ENCODE data around the gene SYNM.

The SYNM gene

DNA sequence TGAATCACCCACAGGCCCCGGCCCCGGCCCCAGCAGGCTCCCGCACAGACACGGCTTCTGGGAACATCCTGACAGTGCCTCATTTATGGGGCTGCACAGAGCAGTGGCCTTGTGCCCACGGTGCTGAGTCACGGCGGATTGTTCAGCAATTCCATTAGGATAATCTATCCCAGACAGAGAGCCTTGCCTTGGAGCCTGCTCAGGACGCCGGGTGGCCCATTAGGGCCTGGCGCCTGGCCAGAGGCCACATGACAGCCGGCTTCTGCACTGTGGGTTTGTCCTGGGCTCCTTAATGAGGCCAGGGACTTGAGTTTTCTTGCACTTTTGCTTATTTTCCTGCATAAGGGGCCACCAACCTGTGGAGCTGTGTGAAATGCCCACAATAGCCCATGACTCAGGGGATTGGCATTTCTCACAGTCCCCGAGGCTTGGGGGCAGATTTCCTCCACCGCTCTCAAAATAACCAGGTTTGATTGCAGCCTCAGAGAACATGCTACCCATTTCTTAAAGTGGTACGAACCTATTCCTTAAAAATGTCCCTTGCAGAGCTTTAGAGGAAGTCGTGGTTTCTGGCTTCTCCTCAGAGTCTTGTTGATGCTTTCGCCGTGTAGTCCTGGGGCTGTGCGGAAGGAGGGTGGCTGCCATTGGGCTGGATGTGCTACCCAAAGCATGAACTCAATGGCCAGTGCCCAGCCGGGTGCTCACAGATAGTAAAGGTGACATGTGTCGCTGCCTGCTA is 19.0 kb downstream of the SYNM start:
- DNase-seq: peak; percentile 41

DNA sequence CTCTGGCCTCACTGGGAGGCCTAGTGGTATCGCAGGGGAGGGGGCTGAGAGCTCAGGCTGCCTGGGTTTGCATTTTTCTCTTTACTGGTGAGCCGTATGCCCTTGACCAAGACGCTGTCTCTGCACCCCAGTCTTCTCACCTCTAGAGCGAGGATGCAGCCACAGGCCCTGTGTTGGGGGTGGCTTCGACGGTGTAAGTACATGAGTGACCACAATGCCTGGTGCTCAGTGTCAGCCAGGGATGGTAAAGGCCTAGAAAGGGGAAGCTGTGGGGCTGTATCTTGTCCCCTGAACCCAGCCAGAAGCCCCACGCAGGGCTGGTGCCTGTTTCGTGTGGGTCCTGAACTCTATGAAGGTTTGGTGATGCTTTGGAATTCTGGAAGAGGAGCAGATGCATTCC is 19.8 kb downstream of the SYNM start:
- no peak for DNase-seq

DNA sequence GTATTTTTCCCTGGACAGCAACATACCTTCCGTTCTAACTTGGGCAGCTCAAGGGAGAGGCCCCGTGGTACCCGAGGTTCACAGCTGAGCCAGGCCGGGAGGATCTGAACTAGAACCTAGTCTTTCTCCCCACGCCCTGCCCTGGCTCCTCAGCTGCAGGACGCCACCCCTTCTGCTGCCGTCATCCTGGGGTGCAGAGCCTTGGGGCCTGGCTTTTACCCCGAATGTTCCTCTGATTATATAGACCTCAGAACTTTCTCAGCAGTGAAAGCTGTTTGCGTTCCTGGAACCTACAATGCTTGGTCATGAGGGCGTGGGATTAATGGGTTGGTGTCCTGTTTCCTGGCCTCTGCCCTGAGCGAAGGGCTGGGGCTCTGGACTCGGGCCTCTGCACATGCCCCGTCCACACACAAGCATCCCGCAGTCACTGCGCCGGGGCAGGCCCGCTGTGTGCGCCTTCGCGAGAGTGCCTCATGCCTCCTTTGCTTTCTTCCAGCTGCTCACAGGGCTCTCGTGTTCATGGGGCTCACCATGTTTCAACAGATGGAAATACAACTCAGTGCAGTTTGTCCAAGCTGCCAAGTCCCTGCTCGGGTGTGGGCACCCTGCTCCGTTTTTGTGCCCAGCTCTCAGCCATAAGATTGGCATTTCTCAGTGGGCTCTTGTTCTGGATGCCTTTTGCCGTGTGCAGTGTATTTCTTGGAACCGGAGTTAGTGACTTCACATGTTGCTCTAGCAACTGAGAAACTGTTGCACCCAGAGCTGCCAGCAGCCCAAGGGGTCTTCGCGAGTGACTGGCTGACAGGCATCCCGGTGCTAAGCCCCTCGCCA is 20.4 kb downstream of the SYNM start:
- DNase-seq: no peak

DNA sequence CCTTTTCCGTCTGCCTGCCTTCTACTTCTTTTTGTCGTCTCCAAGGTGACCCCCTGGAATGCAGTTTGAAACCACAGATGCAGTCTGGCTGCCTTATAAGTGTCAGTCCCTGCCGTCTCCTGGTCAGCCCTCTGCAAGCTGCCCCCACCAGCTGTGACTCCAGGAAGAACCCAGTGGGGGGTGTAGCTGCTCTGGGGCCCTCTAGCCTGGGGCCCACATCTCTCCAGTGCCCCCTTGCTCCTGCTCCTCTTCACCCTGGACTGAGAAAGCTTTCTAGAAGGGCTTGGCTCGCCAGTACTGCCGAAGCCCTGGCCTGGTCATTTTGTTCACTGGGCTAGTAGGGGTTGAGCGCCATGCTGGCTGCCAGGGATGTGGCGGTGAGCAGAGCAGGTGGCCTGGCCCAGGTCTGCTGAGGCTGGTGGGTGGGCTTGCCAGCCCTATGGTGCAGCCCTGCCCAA is 21.3 kb downstream of the SYNM start:
- no peak for DNase-seq

DNA sequence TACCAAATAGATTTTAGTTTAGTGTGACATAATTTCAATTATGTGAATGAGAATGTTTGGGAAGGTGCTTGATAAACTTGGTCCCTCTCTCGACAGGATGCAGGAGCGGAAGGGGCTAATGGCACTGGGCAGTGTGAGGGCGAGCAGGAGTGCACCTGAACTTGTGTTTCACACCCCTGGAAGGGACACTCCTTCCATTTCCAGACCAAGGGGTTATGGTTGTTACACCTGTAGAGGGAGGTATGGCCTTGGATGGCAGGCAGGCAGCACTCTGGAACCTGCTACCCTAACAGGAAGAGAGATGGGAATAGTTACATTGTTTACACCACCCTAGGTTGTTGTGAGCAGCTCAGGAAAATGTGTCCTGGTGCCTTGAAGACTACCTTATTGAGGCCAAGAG is 22.1 kb downstream of the SYNM start:
- no peak for DNase-seq

DNA sequence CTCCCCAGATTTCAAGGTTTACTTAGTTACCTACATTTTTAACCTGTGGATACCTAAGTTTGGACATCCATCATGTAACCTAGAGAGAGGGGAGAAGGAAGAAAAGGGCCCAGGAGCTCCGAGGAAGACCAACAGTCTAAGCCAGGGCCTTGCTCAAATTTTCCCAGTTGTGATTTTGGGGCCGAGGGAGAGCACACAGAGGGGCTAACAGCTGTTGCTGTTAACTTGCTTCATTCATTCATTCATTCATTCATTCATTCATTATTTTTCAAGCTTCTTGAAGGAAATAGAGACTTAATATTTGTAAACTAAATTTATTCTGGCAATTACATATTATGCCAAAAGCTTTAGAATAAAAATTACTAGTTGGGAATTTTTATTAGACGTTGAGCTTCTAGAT is 22.9 kb downstream of the SYNM start:
- DNase-seq: no peak

DNA sequence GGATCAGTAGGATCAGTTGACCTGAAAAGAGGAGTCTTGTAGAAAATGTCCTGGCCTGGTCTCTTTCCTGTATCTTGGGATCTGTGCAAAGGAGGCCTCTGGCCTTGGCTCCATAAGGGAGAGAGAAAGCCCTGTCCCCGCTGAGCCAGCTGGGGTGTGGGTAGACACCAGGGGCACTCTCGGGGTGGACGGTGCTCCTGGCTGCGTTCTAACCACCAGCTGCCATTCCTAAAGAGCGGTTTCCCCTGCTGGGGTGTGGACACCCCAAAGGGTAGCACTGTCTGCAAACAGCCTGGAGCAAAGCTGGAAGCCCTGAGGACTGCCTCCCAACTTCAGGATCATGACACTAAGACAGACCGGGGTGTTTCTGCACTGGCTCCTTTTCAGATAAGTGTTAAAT is 23.5 kb downstream of the SYNM start:
- no peak for DNase-seq

DNA sequence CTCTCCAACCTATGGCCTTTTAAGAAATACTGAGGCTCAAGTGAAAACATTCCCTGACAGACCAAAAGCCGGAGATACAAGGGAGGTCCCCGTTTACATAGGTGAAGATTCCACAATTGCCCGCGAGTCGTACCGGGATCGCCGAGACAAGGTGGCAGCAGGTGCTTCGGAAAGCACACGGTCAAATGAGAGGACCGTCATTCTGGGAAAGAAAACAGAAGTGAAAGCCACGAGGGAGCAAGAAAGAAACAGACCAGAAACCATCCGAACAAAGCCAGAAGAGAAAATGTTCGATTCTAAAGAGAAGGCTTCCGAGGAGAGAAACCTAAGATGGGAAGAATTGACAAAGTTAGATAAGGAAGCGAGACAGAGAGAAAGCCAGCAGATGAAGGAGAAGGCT is 24.8 kb downstream of the SYNM start:
- no peak for DNase-seq

DNA sequence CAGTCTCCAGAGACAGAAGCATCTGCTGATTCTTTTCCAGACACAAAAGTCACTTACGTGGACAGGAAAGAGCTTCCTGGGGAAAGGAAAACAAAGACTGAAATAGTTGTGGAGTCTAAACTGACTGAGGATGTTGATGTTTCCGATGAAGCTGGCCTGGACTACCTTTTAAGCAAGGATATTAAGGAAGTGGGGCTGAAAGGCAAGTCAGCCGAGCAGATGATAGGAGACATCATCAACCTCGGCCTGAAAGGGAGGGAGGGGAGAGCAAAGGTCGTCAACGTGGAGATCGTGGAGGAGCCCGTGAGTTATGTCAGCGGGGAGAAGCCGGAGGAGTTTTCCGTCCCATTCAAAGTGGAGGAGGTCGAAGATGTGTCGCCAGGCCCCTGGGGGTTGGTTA is 25.4 kb downstream of the SYNM start:
- DNase-seq: no peak

DNA sequence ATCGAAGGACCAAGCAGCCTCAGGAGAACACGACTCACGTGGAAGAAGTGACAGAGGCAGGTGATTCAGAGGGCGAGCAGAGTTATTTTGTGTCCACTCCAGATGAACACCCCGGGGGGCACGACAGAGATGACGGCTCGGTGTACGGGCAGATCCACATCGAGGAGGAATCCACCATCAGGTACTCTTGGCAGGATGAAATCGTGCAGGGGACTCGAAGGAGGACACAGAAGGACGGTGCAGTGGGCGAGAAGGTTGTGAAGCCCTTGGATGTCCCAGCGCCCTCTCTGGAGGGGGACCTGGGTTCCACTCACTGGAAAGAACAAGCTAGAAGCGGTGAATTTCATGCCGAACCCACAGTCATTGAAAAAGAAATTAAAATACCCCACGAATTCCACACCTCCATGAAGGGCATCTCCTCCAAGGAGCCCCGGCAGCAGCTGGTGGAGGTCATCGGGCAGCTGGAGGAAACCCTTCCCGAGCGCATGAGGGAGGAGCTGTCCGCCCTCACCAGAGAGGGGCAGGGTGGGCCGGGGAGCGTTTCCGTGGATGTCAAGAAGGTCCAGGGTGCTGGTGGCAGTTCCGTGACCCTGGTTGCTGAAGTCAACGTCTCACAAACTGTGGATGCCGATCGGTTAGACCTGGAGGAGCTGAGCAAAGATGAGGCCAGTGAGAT is 26.0 kb downstream of the SYNM start:
- DNase-seq: no peak

DNA sequence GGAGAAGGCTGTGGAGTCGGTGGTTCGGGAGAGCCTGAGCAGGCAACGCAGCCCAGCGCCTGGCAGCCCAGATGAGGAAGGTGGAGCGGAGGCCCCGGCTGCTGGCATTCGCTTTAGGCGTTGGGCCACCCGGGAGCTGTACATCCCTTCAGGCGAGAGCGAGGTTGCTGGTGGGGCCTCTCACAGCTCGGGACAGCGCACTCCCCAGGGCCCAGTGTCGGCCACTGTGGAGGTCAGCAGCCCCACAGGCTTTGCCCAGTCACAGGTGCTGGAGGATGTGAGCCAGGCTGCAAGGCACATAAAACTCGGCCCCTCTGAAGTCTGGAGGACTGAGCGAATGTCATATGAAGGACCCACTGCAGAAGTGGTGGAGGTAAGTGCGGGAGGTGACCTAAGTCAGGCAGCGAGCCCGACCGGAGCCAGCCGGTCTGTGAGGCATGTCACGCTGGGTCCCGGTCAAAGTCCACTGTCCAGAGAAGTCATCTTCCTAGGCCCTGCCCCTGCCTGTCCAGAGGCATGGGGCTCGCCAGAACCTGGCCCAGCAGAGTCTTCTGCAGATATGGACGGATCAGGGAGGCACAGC is 26.7 kb downstream of the SYNM start:
- DNase-seq: no peak

DNA sequence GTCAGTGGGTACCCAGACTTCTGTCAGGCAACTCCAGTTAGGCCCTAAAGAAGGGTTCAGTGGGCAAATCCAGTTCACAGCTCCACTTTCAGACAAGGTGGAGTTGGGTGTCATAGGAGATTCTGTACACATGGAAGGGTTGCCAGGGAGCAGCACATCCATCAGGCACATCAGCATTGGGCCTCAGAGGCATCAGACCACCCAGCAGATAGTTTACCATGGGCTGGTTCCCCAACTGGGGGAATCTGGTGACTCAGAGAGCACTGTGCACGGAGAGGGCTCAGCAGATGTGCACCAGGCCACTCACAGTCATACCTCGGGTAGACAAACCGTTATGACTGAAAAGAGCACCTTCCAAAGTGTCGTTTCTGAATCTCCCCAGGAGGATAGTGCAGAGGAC is 27.2 kb downstream of the SYNM start:
- DNase-seq: no peak

DNA sequence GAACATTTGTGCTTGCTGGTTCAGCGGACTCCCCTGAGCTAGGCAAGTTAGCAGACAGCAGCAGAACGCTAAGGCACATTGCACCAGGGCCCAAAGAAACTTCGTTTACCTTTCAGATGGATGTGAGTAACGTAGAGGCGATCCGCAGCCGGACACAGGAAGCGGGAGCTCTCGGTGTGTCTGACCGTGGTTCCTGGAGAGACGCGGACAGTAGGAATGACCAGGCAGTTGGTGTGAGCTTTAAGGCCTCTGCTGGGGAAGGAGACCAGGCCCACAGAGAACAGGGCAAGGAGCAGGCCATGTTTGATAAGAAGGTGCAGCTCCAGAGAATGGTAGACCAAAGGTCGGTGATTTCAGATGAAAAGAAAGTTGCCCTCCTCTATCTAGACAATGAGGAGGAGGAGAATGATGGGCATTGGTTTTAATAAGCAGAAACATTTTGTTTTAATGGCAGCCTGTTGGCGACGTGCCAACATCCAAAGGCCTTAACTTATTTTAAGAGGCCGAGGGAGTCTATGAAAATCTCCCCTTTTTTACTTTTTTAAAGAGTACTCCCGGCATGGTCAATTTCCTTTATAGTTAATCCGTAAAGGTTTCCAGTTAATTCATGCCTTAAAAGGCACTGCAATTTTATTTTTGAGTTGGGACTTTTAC is 27.9 kb downstream of the SYNM start:
- DNase-seq: no peak

DNA sequence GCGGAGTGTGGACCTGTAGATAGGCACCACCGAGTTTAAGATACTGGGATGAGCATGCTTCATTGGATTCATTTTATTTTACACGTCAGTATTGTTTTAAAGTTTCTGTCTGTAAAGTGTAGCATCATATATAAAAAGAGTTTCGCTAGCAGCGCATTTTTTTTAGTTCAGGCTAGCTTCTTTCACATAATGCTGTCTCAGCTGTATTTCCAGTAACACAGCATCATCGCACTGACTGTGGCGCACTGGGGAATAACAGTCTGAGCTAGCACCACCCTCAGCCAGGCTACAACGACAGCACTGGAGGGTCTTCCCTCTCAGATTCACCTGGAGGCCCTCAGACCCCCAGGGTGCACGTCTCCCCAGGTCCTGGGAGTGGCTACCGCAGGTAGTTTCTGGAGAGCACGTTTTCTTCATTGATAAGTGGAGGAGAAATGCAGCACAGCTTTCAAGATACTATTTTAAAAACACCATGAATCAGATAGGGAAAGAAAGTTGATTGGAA is 29.5 kb downstream of the SYNM start:
- no peak for DNase-seq

DNA sequence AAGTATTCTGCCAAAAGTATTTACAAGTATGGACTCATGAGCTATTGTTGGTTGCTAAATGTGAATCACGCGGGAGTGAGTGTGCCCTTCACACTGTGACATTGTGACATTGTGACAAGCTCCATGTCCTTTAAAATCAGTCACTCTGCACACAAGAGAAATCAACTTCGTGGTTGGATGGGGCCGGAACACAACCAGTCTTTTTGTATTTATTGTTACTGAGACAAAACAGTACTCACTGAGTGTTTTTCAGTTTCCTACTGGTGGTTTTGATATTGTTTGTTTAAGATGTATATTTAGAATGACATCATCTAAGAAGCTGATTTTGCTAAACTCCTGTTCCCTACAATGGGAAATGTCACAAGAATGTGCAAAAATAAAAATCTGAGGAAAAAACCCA is 30.3 kb downstream of the SYNM start:
- no peak for DNase-seq

DNA sequence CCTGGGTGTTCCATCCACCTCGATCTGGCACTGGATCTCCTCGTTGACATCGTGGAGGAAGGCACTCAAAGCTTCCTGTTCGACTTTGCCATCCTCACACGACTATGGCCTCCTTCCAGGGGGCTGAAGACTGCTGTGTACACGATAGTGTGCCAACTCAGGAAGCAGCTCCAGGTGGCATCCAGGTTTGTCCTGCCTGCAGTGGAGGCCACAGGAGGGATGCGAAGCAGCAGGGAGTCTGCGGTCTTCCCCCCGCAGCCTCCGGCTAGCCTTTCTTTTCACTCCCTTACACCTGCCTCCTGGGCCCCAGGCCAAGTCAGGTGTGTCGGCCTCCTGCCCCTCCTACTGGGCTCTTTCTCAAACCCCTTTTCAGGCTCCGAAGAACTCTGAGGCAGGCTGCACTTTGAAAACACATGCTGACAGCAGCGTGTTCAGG is 32.2 kb downstream of the SYNM start:
- no peak for DNase-seq

DNA sequence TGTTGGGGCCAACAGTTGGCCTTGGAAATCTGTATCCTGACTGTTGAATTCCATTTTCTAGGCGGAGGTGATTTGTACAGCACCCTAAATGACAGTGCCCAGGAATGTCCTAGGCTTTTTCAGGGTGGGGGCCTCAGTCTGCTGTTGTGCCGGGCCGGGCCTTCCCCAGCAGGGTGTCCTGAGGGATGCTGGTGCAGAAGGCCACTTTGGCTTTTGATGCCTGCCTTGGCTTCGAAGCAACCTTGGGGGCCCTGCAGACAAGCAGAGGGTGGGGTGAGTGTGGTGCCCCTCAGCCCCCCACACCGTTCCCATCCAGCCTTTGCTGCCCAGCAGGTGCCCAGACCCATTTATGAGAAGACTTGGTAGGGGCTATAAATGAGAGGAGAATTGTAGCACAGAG is 33.0 kb downstream of the SYNM start:
- DNase-seq: no peak

DNA sequence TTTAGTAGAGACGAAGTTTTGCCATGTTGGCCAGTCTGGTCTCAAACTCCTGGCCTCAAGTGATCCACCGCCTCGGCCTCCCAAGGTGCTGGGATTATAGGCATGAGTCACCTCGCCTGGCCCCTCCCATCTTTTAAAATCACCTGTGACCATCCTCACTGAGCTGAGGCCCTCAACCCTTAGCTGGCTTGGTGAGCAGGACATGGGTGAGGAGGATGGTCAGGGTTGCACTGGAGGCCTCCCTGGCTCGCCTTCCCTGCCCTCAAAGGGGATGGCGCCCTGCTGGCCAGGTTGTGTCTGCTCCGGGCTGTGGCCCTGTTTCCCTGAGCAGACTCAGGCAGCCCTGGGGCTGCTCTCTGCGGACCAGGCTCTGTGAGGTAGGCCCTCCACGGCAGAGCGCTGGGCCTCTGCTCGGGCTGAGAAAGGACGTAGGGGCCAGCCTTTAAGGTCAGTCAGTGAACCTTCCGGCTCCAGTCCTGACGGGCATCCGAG is 33.7 kb downstream of the SYNM start:
- no peak for DNase-seq

DNA sequence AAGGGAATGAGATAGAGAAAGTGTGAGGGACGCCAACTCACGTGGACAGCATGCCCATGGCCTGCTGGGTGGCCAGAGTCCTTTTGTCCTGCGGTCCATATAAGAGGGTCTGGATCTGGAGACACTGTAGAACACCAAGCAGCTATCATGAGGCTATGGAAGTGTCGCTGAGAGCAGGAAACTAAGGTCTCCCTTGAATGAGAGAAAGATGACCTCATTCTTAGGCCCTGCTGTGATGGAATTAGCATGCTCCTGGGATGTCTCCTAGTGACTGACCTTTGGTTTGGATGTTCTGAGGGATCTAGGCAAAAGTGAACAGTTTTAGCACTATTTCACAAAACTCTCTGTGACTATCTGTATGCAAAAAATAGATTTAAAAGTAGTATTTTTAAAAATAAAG is 34.4 kb downstream of the SYNM start:
- DNase-seq: no peak

DNA sequence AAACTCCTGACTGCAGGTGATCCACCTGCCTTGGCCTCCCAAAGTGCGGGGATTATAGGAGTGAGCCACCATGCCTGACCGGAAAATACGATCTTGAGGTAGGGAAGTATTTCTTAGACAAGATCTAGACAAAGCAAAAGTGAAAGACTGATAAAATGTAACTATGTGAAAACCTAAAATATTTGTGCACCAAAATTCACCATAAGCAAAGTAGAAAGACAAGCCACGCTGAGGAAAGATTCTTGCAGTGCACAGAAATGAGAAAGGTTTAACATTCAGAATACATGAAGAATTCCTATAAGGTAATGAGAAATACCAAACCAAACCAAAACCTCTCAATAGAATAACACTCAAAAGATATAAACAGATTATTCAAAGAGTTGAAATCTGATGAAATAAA is 35.7 kb downstream of the SYNM start:
- DNase-seq: no peak

DNA sequence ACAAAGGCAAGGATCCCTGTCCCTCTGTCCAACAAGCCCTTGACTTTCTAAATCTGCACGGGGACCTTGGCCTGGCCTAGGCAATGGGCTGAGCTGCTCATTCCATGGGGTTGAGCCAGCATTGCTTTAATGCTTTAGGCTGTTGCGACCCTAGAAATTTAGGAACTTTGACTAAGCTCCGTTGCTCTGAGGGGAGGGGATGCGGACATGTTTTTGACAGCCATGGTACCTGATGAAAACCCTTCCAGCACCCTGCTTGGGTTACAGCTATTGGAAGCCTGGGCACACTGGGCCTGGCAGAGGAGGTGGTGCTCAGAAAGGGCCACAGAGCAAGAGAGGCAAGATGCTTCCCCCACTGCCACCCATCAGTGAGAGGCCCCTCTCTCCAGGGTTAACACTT is 37.1 kb downstream of the SYNM start:
- no peak for DNase-seq

DNA sequence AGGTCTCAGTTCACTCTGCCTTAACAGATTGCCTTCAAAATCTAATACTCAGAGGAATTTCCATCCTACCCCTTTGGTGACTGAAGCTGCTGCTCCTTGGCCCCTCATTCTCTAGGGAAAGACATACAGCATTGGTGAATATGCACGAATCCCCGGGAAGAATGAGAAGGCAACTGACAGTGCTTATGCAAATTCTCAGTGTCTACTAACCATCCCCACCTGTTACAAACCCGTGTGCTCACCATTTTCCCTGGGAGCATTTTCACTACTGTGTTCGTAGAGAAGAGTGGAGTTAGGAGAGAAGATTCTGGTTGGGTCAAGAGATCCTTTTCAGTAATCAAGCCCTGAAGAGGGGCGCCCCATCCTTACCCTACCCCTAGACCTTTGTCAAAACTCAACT is 37.7 kb downstream of the SYNM start:
- no peak for DNase-seq

DNA sequence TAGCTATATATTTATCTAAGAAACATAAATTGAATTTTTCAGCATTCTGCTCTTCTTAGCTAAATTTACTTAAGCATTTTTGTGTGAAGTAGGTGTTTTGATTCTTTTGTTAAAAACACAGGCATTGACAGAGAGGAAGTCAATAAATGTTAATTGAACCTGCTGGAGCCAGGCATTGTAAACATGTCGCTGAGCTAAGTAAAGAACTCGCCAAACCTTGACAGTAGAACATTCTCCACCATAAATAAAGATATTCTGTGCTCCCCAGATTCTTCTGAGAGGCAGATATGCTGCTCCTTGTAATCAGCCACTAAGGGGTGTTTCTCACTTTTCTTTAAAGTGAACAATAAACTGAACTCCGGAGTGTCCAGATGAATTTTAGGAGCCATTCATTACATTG is 38.4 kb downstream of the SYNM start:
- no peak for DNase-seq
